GM15510 (cell line): ENCODE data around the gene CCDC85C.

ENCODE experiments used
- POLR2A ChIP-seq: IDR thresholded peaks from 3 replicates; pipeline ENCODE4 v1.6.1; 2011; ENCODE audit warnings: borderline replicate concordance; ENCODE audit not compliant: insufficient read length; ENCODE audit errors: extremely low read depth

CCDC85C gene

DNA sequence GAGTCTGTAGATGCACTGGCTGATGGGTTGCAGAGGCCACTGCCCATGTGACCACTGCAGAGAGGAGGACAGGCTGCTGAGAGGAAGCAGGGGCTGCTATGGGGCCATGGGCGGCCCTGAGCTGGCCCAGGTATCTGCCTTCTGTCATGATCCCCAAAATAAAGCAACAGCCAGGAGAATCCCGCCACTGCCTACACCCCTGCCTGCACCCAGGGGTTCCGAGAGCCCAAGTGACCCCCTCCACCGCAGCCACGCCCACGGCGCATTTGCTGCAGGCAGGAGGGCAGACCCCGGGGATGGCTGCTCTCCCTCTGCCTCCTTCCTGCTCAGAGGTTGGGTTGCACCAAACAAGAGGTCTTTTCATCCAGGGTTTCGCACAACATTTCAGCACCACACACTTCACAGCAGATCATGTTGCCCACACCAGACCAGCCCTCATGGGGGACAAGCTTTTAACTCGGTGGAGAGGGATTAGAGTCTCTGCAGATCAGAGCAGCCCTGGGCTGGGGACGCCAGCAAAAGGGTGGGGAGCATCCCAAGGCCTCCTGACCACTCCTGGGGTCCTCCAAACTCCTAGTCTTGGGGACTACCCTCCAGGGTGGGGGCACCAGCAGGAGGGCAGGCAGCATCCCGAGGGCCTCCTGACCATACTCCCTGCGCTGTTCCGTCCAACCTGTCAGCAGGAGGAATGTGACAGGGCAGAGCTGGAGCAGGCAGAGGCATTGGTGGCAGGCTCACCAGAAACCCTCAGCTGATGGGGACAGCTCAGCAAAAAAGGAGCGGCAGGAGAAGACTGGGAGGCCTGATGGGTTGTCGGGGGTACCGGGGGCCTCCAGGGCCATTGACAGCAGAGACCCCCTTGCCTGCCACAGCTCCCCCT is 14.1 kb downstream of the CCDC85C start:
- no peak for TF ChIP-seq POLR2A

DNA sequence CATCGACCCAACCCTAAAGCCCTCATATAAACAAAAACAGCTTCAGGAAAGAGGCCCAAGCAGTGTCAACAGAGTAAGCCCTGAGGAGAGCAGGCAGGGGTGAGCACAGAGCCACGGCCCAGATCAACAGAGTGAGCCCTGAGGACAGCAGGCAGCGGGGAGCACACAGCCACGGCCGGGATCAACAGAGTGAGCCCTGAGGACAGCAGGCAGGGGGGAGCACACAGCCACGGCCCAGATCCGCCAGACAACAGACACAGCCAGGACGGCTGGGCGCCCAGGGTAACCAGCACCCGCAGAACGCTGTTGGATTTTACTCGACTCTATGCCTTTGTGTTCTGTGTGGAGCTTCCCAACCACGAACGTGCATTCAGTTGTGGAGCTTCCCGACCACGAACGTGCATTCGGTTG is 15.0 kb downstream of the CCDC85C start:
- no peak for TF ChIP-seq POLR2A

DNA sequence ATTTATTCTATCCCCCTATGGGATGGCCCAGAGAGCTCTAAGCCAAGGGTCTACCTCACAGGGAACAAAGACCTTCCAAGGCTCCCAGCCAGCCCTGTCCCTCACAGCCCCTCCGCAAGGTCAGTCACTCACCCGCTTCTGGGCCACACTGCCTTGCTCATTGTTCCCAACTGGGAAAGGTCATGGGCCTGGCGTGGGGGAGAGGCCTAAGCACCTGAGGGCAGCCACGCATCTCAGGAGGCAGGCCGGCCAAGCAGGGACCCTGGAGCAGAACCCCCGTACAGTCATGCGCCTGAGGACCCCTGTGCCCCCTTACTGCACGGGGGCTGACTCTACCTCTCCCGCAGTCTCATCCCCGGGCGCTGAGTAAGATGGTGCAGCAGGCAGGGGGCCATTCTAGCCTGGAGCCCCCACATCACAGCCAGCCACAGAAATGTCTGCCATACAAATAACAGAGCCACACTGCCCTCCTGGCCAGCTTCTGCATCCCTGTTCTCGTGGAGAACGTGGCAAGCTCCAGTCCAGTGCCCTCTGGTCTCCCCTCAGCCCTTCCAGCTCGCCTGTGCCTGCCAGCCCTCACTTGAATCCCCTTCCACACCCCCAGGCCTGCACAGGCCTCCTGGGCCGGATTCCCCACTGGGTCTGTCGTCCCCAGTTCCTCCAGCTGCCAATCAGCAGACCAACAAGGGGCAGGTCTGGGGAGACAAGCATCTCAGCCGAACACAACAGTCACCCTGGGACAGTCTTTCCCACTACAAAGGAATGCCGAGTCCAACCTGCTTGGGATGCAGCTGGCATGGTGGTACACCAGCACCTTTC is 16.3 kb downstream of the CCDC85C start:
- no peak for TF ChIP-seq POLR2A

DNA sequence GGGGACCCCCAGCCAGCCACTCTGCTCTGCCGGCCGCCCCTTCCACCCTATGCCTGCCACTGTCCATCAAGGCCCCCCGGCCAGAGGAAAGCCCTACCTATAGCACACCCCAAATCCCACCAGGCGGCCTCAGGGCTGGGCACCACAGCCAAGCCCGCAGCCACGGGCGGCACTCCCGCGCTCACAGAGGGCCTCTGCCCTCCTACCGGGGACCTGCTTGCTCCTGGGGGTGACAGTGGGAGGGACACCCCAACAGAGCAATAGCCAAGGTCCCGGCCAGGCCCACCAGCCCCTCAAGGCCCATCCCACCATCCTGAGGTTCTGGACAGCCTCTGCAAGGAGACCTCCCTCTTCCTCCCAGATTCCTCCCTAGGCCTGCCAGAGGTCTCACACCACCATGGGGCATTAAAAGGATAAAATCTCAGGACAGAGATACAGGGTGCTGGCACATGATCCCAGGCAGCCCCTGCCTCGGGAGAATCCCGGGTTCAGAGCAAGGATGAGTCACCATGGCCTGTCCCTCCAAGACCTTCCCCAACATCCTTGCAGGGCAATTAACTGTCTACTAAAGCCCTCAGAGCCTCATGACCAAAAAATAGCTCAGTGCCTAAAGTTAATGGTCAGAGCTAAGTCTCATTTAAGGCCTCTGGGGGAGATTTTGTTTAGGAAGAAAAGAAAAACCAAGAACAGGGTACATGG is 17.1 kb downstream of the CCDC85C start:
- TF ChIP-seq POLR2A = no peak

DNA sequence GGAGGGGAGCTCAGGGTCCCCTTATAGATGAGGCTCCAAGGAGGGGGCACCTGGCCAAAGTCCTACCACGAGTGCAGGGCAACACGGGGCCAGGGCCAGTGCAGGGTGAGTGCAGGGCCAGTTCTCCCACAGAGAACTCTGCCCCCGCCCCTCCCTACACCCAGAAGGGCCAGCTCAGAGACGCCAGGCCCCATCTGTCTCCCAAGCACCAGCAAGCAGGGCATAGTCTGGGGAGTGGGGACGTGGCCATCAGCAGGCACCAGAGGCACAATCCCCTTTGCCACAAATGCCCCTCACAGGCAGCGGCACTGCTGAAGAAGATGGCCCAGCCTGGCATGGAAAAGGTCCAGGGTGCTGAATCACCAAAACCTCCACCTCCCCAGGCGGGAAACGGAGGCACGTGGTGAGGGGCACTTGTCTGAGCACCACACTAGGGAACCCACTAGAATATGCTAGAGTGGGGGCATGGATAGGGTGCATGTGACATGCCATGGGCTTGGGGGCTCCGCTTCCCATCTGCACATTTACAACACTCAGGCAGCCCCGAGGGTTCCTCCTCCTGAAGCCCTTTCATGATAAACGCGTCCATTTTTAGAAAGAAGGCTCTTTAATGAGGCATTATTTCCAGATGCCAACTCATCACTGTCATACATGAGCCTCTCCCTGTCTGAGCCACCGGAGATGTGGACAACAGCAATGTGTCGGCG is 17.8 kb downstream of the CCDC85C start:
- no peak for TF ChIP-seq POLR2A

DNA sequence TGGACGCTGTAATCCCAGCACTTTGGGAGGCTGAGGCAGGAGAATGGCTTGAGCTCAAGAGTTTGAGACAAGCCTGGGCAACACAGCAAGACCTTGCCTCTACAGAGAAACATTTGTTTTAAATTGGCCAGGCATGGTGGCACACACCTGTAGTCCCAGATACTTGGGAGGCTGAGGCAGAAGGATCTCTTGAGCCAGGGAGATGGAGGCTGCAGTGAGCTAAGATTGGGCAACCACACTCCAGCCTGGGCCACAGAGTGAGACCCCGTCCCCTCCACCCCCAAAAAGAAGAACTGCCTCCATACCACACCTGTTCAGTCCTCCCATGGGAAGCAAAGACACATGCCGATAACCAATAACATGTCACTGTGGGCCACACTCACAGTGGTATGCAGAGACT is 19.2 kb downstream of the CCDC85C start:
- no peak for TF ChIP-seq POLR2A

- TF ChIP-seq POLR2A = no peak
These were observed 22.1 kb downstream of the CCDC85C start for GRCh38 chr14:99581938-99582337.

DNA sequence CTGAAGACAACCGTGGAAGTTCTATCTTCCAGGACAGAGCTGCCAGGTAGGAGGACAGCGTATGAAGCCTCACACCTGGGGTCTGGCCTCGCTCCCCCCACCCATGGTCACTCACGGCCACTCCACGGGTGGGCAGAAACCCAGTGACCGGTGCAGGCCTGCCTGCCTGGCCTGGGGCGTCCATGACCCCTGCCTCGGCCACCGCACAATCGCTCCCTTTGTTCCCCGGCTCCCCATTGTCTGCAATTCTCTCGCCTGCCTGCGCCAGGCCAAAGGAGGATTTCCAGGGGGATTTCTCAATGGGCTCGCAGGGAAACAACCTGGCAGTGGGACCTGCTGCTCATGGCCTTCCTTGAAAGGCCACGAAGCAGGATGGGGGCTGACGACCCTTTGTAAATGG is 22.6 kb downstream of the CCDC85C start:
- TF ChIP-seq POLR2A = no peak

DNA sequence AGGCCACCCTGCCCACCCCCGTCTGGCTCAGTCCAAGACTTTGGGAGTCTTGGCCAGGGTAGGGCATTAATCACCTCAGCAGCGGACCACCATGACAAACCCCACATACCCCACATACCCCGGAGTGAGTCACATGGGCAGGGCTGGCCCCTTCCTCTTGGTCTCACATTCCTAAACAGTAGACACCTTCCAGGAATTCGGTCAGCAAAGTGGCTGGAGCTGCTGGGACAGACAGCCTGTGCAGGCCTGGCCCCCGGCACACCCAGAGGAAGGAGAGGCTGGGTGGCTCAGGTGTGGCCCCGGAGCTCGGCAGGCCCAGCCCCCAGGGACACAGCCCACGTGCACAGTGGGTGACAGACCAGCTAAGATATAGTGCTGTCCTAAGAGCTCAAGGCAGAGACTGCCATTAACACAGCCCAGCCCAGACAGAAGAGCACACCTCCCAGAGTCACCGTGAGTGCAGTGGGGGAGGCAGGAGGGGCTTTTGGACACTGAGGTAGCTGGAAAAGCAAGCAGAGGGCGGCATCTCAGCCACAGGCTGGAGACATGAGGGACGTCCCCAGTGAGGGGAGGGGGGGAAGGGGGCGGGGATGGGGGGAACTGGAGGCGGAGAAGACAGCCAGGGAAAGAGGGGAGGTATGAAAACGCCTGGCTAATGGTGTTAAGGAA is 24.0 kb downstream of the CCDC85C start:
- no peak for TF ChIP-seq POLR2A

GRCh38 chr14:99579120-99579836 is 24.7 kb downstream of the CCDC85C start:
- TF ChIP-seq POLR2A = no peak

- TF ChIP-seq POLR2A = no peak
These were observed 25.4 kb downstream of the CCDC85C start for GRCh38 chr14:99578541-99579101.

DNA sequence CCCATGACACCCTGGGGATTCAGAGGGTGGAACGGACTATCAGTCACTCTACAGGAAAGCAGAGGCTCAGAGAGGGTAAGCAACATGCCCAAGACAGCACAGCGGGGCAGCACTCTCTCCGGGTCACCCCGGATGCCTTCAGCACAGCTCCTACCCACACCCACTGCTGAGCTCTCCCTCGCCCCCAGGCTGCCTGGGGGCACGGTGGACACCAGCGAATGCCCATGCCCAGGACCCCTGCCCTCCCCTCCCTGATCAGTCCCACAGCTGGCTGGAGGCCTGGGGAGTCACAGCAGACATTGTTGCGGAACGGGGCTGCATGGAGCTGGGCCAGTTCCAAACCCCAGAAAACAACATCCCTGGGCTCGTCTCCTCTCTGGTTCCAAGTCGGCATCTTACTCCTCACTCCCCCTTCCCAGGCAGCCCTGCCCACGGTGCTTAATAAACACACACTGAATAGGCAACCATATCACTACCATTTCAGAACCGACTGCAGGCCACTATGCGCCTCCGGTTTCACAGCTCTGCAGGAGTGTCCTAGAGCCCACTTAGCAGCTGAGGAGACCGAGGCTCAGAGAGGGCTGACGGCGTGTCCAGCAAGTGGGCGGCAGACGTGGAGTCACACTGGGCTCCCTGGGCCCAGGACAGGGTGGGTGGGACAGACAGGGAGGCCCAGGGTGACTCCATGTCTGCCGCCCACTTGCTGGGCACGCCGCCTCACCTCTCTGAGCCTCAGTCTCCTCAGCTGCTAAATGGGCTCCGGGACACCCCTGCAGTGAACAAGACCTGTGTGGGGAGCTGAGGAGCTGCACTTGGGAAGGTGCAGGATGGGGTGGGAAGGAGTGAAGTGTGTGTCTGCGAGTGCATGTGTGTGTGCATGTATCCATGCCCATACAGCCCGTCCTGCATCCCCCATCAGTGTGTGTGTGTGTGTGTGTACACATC is 27.0 kb downstream of the CCDC85C start:
- TF ChIP-seq POLR2A = no peak
